ENCODE data around the gene PCMT1.

DNA sequence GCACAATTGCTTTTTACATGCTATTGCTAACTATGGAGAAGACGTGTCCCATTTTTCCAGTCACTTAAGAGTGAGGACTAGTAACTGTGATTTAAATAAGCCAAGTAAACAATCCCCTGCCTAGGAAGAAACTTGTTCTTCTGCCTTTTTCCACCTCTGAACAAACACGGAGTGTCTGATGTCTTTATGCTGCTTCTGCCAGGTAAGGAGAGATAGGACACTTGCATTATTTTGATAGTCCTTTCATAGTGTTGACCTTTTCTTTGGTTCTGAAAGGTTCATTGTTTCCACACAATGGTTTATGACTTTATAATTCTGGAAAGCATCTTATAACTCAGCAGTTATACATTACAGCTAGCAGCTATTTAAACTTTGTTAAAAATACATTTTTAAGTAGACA, 106.2 kb downstream of the PCMT1 start:
- TF ChIP-seq CTCF (IDR thresholded peaks at IDR 0.05; ENCODE audit: borderline replicate concordance, extremely low read depth, low read length, poor library complexity, severe bottlenecking) (no peak), EZH2 (IDR thresholded peaks at IDR 0.05; ENCODE audit: borderline replicate concordance, low read depth, low read length, severe bottlenecking) (no peak)
